Choroid plexus epithelial cell (primary cell): ENCODE measurements around the gene CEP170B.

Experiments used
- DNase-seq: peaks from one replicate; pipeline ENCODE4 v3.0.0-alpha.2; 2010; ENCODE audit warnings: low read depth
- H3K4me3 ChIP-seq: 2 replicates; pipeline ENCODE4 v1.5.1; 2011; ENCODE audit warnings: low read depth, mild to moderate bottlenecking, control low read depth, low read length, moderate library complexity
- CTCF ChIP-seq: conservative IDR thresholded peaks from 2 replicates; pipeline ENCODE4 v1.5.1; 2011; ENCODE audit warnings: low read depth, mild to moderate bottlenecking, control low read depth, inconsistent platforms, low read length, moderate library complexity

The CEP170B gene

GRCh38 chr14:104872469-104873341 lies 7.6 kb downstream of the CEP170B start:
- DNase-seq, result peak; percentile 58
- peak overlapping the region; percentile 14 for H3K4me3 ChIP-seq
- no peak for TF ChIP-seq CTCF

- no peak for DNase-seq
- no peak overlapping the region for H3K4me3 ChIP-seq
- TF ChIP-seq CTCF, result no peak
These were observed 8.4 kb downstream of the CEP170B start for GRCh38 chr14:104873380-104874055.

- no peak overlapping the region for H3K4me3 ChIP-seq
- DNase-seq, result no peak
- TF ChIP-seq CTCF, result no peak
These were observed 9.1 kb downstream of the CEP170B start for GRCh38 chr14:104874110-104874531.

GRCh38 chr14:104874571-104875411 lies 9.7 kb downstream of the CEP170B start:
- DNase-seq, result no peak
- TF ChIP-seq CTCF, result no peak
- no peak overlapping the region for H3K4me3 ChIP-seq

GRCh38 chr14:104875412-104875751 lies 10.3 kb downstream of the CEP170B start:
- H3K4me3 ChIP-seq, result no peak overlapping the region
- DNase-seq, result no peak
- no peak for TF ChIP-seq CTCF

GRCh38 chr14:104875811-104876210 lies 10.7 kb downstream of the CEP170B start:
- no peak overlapping the region for H3K4me3 ChIP-seq
- TF ChIP-seq CTCF, result no peak
- no peak for DNase-seq
